ENCODE data around the gene EDEM1.

Gene EDEM1

GRCh38 chr3:5151586-5151985 lies 35.9 kb upstream of the EDEM1 start:
- H2AFZ ChIP-seq (ENCODE audit: low read length), result no peak overlapping the region
- H3K4me3 ChIP-seq (ENCODE audit: low read length, poor library complexity, severe bottlenecking), result no peak overlapping the region
- H3K79me2 ChIP-seq (ENCODE audit: insufficient read depth, low read length), result peaks cover 94% of the 10 kb centered on the region
- no peak overlapping the region for H3K9ac ChIP-seq (ENCODE audit: low read depth, low read length, poor library complexity, severe bottlenecking)
- H3F3A ChIP-seq (ENCODE audit: low read depth), result no peaks in the 10 kb centered on the region
- H3K4me2 ChIP-seq (ENCODE audit: low read depth, low read length, poor library complexity, severe bottlenecking), result no peak overlapping the region
- TF ChIP-seq EZH2phosphoT487 (IDR thresholded peaks at IDR 0.05; ENCODE audit: borderline replicate concordance), result no peak
- TF ChIP-seq, protein P1, sequence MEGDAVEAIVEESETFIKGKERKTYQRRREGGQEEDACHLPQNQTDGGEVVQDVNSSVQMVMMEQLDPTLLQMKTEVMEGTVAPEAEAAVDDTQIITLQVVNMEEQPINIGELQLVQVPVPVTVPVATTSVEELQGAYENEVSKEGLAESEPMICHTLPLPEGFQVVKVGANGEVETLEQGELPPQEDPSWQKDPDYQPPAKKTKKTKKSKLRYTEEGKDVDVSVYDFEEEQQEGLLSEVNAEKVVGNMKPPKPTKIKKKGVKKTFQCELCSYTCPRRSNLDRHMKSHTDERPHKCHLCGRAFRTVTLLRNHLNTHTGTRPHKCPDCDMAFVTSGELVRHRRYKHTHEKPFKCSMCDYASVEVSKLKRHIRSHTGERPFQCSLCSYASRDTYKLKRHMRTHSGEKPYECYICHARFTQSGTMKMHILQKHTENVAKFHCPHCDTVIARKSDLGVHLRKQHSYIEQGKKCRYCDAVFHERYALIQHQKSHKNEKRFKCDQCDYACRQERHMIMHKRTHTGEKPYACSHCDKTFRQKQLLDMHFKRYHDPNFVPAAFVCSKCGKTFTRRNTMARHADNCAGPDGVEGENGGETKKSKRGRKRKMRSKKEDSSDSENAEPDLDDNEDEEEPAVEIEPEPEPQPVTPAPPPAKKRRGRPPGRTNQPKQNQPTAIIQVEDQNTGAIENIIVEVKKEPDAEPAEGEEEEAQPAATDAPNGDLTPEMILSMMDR (conservative IDR thresholded peaks at IDR 0.05; ENCODE audit: low read length), result no peak
- peaks cover 10% of the 10 kb centered on the region for H4K20me1 ChIP-seq (ENCODE audit: insufficient read depth, low read length, poor library complexity, severe bottlenecking)
- no peaks in the 10 kb centered on the region for H3K9me2 ChIP-seq (replicated peaks; ENCODE audit: low read depth, low read length)
- no peaks in the 10 kb centered on the region for H3K9me3 ChIP-seq (ENCODE audit: insufficient read depth, low read depth, low read length)
- no peaks in the 10 kb centered on the region for H3K27me3 ChIP-seq (ENCODE audit: insufficient read depth, low read length, poor library complexity, severe bottlenecking)
- H3K36me3 ChIP-seq (ENCODE audit: insufficient read depth, low read length), result peaks cover 7% of the 10 kb centered on the region
- H3K4me1 ChIP-seq (ENCODE audit: insufficient read depth, low read length, poor library complexity, severe bottlenecking), result no peaks in the 10 kb centered on the region

- Histone ChIP-seq H3K36me3 (ENCODE audit: insufficient read depth, low read length) (peaks cover 7% of the 10 kb centered on the region; the same call in 1 of the 2 replicates), H3K9me2 (replicated peaks; ENCODE audit: low read depth, low read length) (no peaks in the 10 kb centered on the region), H4K20me1 (ENCODE audit: insufficient read depth, low read length, poor library complexity, severe bottlenecking) (peaks cover 7% of the 10 kb centered on the region), H3K79me2 (ENCODE audit: insufficient read depth, low read length) (peaks cover 94% of the 10 kb centered on the region), H3K27me3 (ENCODE audit: insufficient read depth, low read length, poor library complexity, severe bottlenecking) (no peaks in the 10 kb centered on the region), H3K4me2 (ENCODE audit: low read depth, low read length, poor library complexity, severe bottlenecking) (no peak overlapping the region), H2AFZ (ENCODE audit: low read length) (no peak overlapping the region), H3K4me1 (ENCODE audit: insufficient read depth, low read length, poor library complexity, severe bottlenecking) (no peaks in the 10 kb centered on the region), H3K9ac (ENCODE audit: low read depth, low read length, poor library complexity, severe bottlenecking) (no peak overlapping the region), H3K4me3 (ENCODE audit: low read length, poor library complexity, severe bottlenecking) (no peak overlapping the region), H3K9me3 (ENCODE audit: insufficient read depth, low read depth, low read length) (no peaks in the 10 kb centered on the region), H3F3A (ENCODE audit: low read depth) (no peaks in the 10 kb centered on the region)
- TF ChIP-seq, protein P1 (conservative IDR thresholded peaks at IDR 0.05; ENCODE audit: low read length), result no peak
- no peak for TF ChIP-seq EZH2phosphoT487 (IDR thresholded peaks at IDR 0.05; ENCODE audit: borderline replicate concordance)
These were observed 34.4 kb upstream of the EDEM1 start for GRCh38 chr3:5153074-5153473.

GRCh38 chr3:5155241-5155640 lies 32.3 kb upstream of the EDEM1 start:
- Histone ChIP-seq H3K27me3 (ENCODE audit: insufficient read depth, low read length, poor library complexity, severe bottlenecking) (no peaks in the 10 kb centered on the region), H3F3A (ENCODE audit: low read depth) (no peaks in the 10 kb centered on the region), H3K9ac (ENCODE audit: low read depth, low read length, poor library complexity, severe bottlenecking) (no peak overlapping the region), H3K9me2 (replicated peaks; ENCODE audit: low read depth, low read length) (no peaks in the 10 kb centered on the region), H3K36me3 (ENCODE audit: insufficient read depth, low read length) (peaks cover 7% of the 10 kb centered on the region; the same call in 1 of the 2 replicates), H4K20me1 (ENCODE audit: insufficient read depth, low read length, poor library complexity, severe bottlenecking) (peaks cover 11% of the 10 kb centered on the region), H3K79me2 (ENCODE audit: insufficient read depth, low read length) (peaks cover 92% of the 10 kb centered on the region), H3K4me2 (ENCODE audit: low read depth, low read length, poor library complexity, severe bottlenecking) (no peak overlapping the region), H2AFZ (ENCODE audit: low read length) (no peak overlapping the region), H3K4me1 (ENCODE audit: insufficient read depth, low read length, poor library complexity, severe bottlenecking) (peaks cover 4% of the 10 kb centered on the region), H3K9me3 (ENCODE audit: insufficient read depth, low read depth, low read length) (no peaks in the 10 kb centered on the region), H3K4me3 (ENCODE audit: low read length, poor library complexity, severe bottlenecking) (no peak overlapping the region)
- no peak for TF ChIP-seq EZH2phosphoT487 (IDR thresholded peaks at IDR 0.05; ENCODE audit: borderline replicate concordance)
- TF ChIP-seq, protein P1 (conservative IDR thresholded peaks at IDR 0.05; ENCODE audit: low read length), result no peak
